Stimulated activated naive CD8-positive, alpha-beta T cell treated with anti-CD3 and anti-CD28 coated beads, Interleukin-15, Interleukin-2, amounts not matched to agents 100 ng/mL and 50 ng/mL, for 24 hours (primary cell): Measurements from ENCODE around the gene KCNK5.

ENCODE experiments used
- H3K27ac Mint-ChIP-seq: one replicate; pipeline ENCODE4 v1.8.0; 2021; ENCODE audit warnings: mild to moderate bottlenecking, mixed read lengths
- H3K27me3 Mint-ChIP-seq: one replicate; pipeline ENCODE4 v1.8.0; 2021; ENCODE audit warnings: mixed read lengths
- H3K36me3 Mint-ChIP-seq: one replicate; pipeline ENCODE4 v1.8.0; 2021; ENCODE audit warnings: low read depth, mixed read lengths
- H3K4me1 Mint-ChIP-seq: one replicate; pipeline ENCODE4 v1.8.0; 2021; ENCODE audit warnings: low read depth, mixed read lengths
- H3K4me3 Mint-ChIP-seq: one replicate; pipeline ENCODE4 v1.8.0; 2021; ENCODE audit warnings: mild to moderate bottlenecking, mixed read lengths
- H3K9me3 Mint-ChIP-seq: one replicate; pipeline ENCODE4 v1.8.0; 2021; ENCODE audit warnings: mixed read lengths

KCNK5 gene, protein sequence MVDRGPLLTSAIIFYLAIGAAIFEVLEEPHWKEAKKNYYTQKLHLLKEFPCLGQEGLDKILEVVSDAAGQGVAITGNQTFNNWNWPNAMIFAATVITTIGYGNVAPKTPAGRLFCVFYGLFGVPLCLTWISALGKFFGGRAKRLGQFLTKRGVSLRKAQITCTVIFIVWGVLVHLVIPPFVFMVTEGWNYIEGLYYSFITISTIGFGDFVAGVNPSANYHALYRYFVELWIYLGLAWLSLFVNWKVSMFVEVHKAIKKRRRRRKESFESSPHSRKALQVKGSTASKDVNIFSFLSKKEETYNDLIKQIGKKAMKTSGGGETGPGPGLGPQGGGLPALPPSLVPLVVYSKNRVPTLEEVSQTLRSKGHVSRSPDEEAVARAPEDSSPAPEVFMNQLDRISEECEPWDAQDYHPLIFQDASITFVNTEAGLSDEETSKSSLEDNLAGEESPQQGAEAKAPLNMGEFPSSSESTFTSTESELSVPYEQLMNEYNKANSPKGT

DNA sequence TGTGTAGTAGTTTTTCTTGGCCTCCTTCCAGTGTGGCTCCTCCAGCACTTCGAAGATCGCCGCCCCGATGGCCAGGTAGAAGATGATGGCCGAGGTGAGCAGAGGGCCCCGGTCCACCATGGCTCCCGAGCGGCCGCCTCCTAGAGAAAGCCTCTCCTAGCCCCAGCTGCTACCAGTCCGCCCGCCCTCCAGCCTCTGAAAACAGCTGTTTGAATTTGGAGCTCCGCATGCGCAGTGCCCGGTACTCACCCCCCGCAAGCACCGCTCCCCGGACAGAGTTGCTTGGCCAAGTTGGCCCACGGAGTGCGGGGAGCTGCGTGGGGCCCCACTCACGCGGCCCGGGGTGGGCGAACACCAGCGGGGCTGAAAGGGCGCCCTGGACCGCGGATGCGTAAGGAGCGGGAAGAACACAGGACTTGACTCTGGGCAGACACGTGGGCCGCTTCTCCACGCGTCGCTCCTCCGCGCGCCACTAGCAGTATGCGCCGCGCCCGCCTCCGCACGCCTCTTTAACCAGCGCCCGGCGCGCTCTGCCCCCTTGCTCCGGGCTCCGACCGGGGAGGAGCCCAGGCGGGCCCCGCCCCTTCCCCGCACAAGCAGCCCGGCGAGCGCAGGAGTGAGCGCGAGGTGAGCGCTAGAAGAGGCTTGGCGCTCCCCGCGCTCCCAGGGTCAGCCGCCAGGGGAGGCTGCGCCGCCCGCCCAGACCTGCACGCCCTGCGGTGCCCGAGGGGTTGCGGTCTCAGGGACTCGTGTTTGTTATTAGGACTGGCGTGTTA is at the start of gene KCNK5:
Gene KCNK5, minus strand, starts transcription at position 484 of the 776 bp plus-strand sequence. Its CDS starts 364 bp downstream, at position 120.
- H3K9me3 Mint-ChIP-seq, result no peaks in the 10 kb centered on the region
- H3K4me3 Mint-ChIP-seq, result peak within 1 kb of the TSS; percentile 90
- peaks cover 45% of the 10 kb centered on the region for H3K4me1 Mint-ChIP-seq
- peak within 1 kb of the TSS; percentile 79 for H3K27ac Mint-ChIP-seq
- peaks cover 34% of the 10 kb centered on the region for H3K36me3 Mint-ChIP-seq
- H3K27me3 Mint-ChIP-seq, result peaks cover 5% of the 10 kb centered on the region

DNA sequence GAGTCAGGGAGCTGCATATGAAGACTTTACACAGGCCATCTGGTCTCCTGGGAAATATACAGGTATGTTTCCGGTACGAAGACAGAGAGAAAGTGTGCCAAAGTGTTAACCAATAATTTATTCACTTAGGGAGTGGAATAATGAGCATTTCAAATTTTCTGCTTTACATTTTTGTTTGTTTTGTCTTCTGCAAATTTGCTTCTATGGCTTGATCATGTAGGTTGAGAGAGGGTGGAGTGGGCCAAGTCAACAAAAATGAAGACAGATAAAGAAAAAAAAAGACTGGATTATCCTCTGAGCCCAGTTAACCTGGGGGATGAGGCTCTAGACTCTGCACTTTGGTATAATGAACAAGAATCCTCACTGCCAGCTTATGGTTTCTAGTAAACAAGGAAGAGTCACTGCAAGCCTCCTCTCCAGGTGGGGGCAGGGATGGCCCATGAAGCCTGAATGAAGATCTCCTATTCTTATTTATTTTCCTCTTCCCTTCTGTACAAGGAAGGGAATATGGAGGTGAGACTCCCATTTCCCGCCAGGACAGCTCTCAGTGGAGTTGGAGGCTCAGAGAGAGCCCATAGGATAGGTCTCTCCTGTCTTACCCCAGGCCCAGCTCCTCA is 47.2 kb upstream of the KCNK5 start:
- Mint-ChIP-seq H3K27ac (no peak overlapping the region), H3K4me1 (no peaks in the 10 kb centered on the region), H3K4me3 (no peak overlapping the region), H3K36me3 (no peaks in the 10 kb centered on the region), H3K27me3 (peaks cover 4% of the 10 kb centered on the region), H3K9me3 (no peaks in the 10 kb centered on the region)

GRCh38 chr6:39274903-39275302 is 45.6 kb upstream of the KCNK5 start:
- H3K4me1 Mint-ChIP-seq, result no peaks in the 10 kb centered on the region
- H3K36me3 Mint-ChIP-seq, result no peaks in the 10 kb centered on the region
- H3K27ac Mint-ChIP-seq, result no peak overlapping the region
- no peak overlapping the region for H3K4me3 Mint-ChIP-seq
- H3K9me3 Mint-ChIP-seq, result no peaks in the 10 kb centered on the region
- peaks cover 4% of the 10 kb centered on the region for H3K27me3 Mint-ChIP-seq

GRCh38 chr6:39274471-39274870 is 45.2 kb upstream of the KCNK5 start:
- no peak overlapping the region for H3K4me3 Mint-ChIP-seq
- H3K9me3 Mint-ChIP-seq, result no peaks in the 10 kb centered on the region
- H3K36me3 Mint-ChIP-seq, result no peaks in the 10 kb centered on the region
- peaks cover 4% of the 10 kb centered on the region for H3K27me3 Mint-ChIP-seq
- no peaks in the 10 kb centered on the region for H3K4me1 Mint-ChIP-seq
- H3K27ac Mint-ChIP-seq, result no peak overlapping the region

GRCh38 chr6:39273406-39273821 is 44.1 kb upstream of the KCNK5 start:
- Mint-ChIP-seq H3K36me3 (no peaks in the 10 kb centered on the region), H3K4me1 (no peaks in the 10 kb centered on the region), H3K4me3 (no peak overlapping the region), H3K9me3 (no peaks in the 10 kb centered on the region), H3K27ac (no peak overlapping the region), H3K27me3 (peaks cover 4% of the 10 kb centered on the region)

- peaks cover 4% of the 10 kb centered on the region for H3K27me3 Mint-ChIP-seq
- no peaks in the 10 kb centered on the region for H3K9me3 Mint-ChIP-seq
- no peak overlapping the region for H3K27ac Mint-ChIP-seq
- H3K4me1 Mint-ChIP-seq, result peaks cover 10% of the 10 kb centered on the region
- H3K4me3 Mint-ChIP-seq, result no peak overlapping the region
- no peaks in the 10 kb centered on the region for H3K36me3 Mint-ChIP-seq
These were observed 40.7 kb upstream of the KCNK5 start for GRCh38 chr6:39269961-39270360.

- Mint-ChIP-seq H3K36me3 (no peaks in the 10 kb centered on the region), H3K9me3 (no peaks in the 10 kb centered on the region), H3K27ac (no peak overlapping the region), H3K27me3 (no peaks in the 10 kb centered on the region), H3K4me1 (peaks cover 19% of the 10 kb centered on the region), H3K4me3 (no peak overlapping the region)
These were observed 39.4 kb upstream of the KCNK5 start for GRCh38 chr6:39268721-39269120.

GRCh38 chr6:39268171-39268570 is 38.9 kb upstream of the KCNK5 start:
- Mint-ChIP-seq H3K36me3 (no peaks in the 10 kb centered on the region), H3K4me3 (no peak overlapping the region), H3K4me1 (peaks cover 25% of the 10 kb centered on the region), H3K27me3 (no peaks in the 10 kb centered on the region), H3K9me3 (no peaks in the 10 kb centered on the region), H3K27ac (no peak overlapping the region)

GRCh38 chr6:39266782-39267355 is 37.6 kb upstream of the KCNK5 start:
- peaks cover under 1% of the 10 kb centered on the region for H3K27me3 Mint-ChIP-seq
- peaks cover 26% of the 10 kb centered on the region for H3K4me1 Mint-ChIP-seq
- H3K9me3 Mint-ChIP-seq, result no peaks in the 10 kb centered on the region
- no peaks in the 10 kb centered on the region for H3K36me3 Mint-ChIP-seq
- H3K4me3 Mint-ChIP-seq, result no peak overlapping the region
- no peak overlapping the region for H3K27ac Mint-ChIP-seq

DNA sequence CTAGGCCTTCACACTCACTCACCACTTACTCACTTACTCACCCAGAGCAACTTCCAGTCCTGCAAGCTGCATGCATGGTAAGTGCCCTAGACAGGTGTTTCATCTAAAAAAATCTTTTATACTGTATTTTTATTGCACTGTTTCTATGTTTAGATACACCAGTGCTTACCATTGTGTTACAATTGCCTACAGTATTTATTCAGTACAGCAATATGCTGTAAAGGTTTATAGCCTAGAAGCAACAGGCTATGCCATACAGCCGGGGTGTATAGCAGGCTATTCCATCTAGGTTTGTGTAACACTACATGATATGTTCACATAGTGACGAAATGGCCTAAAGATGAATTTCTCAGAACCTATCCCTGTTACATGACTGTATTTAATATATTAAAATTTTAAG is 37.1 kb upstream of the KCNK5 start:
- H3K4me3 Mint-ChIP-seq, result no peak overlapping the region
- no peak overlapping the region for H3K27ac Mint-ChIP-seq
- H3K36me3 Mint-ChIP-seq, result no peaks in the 10 kb centered on the region
- peaks cover 4% of the 10 kb centered on the region for H3K27me3 Mint-ChIP-seq
- no peaks in the 10 kb centered on the region for H3K9me3 Mint-ChIP-seq
- H3K4me1 Mint-ChIP-seq, result peaks cover 26% of the 10 kb centered on the region

DNA sequence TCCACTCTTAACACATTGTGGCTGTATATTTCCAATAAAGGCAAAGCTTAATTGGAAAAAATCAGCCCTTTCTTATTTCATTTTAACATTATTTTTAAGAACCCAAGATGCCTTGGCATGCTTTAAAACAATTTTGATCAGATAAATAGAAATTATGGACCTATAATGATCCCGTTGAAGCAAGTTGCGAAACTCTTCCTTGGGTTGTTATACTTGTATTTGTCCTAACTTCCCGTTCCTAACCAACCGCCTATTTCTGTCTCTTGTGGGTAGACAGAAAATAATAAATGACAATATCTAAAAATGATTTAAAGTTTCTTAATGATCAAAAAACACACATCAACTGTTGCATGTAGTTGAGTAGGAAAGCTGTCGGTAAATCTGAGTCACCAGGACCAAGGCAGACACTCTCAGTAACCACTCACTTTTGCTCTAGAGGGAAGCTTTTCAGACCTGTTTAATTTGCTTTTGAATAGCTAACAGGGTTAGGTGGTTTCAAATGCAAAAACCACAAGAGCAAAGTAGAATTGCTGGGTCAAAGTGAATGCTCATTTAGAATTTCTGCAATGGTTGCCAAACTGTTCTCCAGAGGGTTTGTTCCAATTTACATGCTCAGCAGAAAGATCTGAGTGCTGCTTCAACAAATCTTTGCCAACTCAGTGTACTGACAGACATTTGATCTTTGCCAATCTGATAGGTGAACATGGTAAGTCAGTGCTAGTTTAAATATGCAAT is 34.2 kb upstream of the KCNK5 start:
- Mint-ChIP-seq H3K9me3 (no peaks in the 10 kb centered on the region), H3K4me1 (peaks cover 26% of the 10 kb centered on the region), H3K27ac (peak overlapping the region; percentile 40), H3K27me3 (peaks cover 10% of the 10 kb centered on the region), H3K36me3 (no peaks in the 10 kb centered on the region), H3K4me3 (no peak overlapping the region)

DNA sequence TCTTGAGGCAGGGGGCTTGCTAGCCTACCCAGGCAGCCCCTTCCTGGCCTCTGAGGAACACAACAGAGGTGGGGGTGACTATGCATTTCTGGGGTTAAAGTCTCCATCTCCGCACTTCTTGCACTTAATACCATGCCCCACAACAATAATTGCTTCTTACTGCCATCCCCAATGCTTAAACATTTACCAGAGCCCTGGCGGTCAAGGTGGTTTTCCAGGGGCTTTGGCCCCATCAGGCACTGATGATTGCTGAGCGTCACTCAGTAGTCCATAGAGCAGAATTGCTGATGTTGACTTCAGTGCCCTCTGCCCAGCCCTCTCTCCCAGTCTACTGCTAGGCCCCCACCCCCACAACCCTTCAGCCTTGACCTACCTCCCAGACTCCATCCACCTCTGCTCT is 32.5 kb upstream of the KCNK5 start:
- Mint-ChIP-seq H3K27ac (no peak overlapping the region), H3K9me3 (no peaks in the 10 kb centered on the region), H3K27me3 (peaks cover 10% of the 10 kb centered on the region), H3K36me3 (no peaks in the 10 kb centered on the region), H3K4me1 (peaks cover 17% of the 10 kb centered on the region), H3K4me3 (no peak overlapping the region)

GRCh38 chr6:39260953-39261352 is 31.7 kb upstream of the KCNK5 start:
- Mint-ChIP-seq H3K27me3 (peaks cover 14% of the 10 kb centered on the region), H3K27ac (no peak overlapping the region), H3K9me3 (no peaks in the 10 kb centered on the region), H3K4me1 (peaks cover 20% of the 10 kb centered on the region), H3K4me3 (no peak overlapping the region), H3K36me3 (no peaks in the 10 kb centered on the region)

DNA sequence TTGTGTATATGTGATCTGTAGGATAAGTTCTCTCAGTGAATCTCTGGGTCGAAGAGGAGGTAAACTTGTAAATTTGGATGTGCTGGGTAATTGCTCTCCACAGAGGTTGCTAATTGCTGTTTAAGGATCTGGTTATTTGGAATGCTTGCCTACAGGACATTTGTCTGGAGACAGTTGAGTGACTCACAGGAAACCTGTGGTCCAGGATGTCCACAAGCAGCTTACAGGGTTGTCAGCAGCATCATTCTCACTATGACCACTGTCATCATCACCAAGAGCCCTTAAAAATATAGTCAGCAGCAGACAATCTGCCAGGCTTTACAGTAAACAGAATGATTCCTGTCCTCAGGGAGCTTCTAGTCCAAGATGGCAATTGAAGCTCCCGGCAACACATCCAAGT is 31.2 kb upstream of the KCNK5 start:
- H3K27me3 Mint-ChIP-seq, result peaks cover 14% of the 10 kb centered on the region
- H3K4me3 Mint-ChIP-seq, result no peak overlapping the region
- no peaks in the 10 kb centered on the region for H3K9me3 Mint-ChIP-seq
- H3K4me1 Mint-ChIP-seq, result peaks cover 20% of the 10 kb centered on the region
- H3K36me3 Mint-ChIP-seq, result no peaks in the 10 kb centered on the region
- no peak overlapping the region for H3K27ac Mint-ChIP-seq
